ENCODE results near the gene XIST.
"Not testable (repeated sequence)": the region's sequence is repeated elsewhere in the genome, so short reads cannot be mapped to it uniquely, and the experiment has no call there.

Gene XIST

DNA sequence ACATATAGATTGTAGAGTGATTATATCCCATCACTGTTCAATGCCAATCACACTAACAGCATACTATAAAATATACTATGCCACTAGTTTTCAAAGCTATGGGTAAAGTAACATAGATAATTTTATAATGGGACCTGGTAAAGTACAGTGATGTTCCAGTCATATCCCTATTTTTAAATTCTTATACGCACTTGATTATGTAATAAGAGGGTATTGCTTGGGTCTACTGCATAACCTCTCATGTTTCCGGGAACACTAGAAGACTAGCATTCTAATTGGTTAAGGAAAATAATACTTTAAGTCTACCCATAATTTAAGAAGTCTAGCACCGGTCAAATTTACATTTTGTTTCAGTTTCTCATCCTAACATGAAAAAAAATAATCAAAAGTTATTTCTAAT lies 14.4 kb downstream of the XIST start:
- no peak for DNase-seq

DNA sequence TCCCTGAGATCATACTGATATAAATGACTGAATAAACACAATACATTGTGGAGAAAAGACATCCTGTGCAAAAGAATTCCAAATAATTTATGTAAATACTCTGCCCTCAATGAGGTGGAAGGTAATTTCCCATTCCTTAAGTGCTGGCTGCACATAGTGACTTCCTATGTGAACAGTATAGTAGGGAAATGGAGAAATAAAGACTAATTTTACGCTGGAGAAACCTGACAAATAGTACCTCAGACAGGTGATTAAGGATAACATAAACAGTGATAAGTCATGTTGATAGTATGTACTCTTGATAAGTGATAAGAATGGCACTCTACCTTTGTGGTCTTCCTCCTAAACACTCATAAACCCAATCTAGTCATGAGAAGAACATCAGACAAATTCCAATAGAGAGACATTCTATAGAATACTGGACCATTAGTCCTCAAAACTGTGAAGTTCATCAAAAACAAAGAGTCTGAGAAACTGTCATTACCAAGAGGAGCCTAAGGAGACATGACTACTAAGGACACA lies 15.5 kb downstream of the XIST start:
- DNase-seq = no peak

DNA sequence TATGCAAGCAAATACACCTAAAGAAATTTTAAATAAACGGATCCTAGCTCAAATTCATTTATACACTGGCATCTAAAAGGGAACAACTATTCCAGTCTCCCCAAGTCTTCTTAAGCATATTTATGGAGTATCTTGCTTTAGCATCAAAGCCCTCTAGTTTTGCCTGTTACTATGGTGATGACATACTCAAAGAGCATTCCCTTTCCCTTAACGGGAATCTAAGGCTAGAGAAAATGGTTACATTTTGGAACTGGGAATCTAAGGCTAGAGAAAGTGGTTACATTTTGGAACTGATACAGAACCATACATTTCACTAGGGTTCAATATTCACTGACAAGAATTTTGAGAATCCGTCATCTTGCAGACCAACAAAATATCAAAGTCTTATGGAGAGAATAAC lies 18.3 kb downstream of the XIST start:
- DNase-seq = no peak

DNA sequence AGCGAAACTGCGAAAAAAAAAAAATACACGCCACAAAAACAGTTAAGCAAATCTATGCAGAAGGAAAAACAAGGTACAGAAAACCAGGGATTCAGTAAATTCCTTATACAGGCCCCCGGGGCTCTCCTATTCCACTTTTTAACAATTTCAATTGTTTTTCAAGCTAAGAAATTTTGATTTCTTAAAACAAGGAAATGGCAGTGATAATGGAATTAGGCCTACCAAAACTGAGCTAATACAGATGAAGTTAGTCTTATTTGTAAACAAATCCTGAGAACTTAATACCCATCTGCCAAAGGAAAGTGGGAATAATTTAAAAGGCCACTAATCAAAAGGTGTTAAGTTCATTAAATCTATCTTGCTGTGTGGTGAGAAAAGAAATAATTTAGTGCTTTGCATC lies 20.2 kb downstream of the XIST start:
- DNase-seq = no peak

DNA sequence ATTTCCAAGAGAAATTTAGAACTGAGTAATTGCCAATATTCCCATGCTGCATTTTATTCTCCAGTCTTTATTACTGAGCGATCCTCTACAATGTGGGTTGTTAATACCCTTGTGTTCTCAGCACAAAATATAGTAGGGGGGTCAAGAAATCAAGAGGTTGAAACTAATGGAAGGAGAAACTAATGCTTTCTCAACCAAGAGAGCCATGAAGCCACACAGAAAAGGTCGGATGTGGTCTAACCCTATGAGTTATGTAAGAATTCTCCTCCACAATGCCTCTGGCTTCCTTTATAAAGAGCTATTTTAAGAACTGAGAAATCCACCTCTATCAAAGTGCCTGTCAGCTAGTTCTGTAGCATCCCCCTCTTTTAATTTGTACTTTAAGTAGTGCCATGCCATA lies 21.0 kb downstream of the XIST start:
- DNase-seq = no peak

DNA sequence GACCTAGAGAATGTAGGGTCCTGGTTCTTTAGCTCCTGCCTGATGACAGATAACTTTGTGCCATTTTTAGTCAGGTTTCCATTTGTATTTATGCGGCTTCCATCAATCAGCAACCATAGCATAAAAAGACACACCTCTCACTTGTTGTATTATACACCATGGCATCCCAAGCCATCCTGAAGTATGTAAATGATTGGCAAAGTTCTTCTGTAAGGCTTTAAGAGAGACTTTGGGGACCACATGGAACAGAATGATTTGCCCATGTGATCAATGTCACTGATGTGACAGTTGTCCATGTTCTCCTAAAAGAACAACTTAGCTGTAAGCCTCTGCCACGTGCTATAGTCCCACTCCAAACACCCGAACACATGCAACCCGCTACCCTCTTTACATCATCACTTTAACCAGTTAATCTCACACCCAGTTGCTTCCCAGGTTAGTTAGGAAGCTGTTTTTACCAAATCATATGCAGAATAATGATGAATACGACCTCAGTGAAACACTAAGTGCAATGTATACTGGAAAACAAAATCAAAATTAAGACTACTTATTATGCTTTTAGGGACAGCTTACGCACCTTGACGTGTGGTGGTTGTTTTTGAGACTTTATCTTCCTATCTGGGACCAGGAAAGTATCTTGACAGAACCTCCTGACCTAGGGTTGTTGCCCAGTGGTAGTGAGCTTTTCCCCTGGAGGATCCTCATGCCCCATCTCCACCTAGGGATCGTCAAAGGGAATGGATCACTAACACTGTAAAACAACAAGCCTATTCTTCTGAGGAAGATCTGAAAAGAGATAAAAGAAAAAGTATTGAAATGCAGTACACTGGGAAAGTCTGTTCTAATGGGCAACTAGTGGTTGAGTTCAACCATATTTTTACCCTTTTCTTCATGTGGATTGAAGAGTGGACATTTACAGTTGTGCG lies 21.8 kb downstream of the XIST start:
- no peak for DNase-seq

DNA sequence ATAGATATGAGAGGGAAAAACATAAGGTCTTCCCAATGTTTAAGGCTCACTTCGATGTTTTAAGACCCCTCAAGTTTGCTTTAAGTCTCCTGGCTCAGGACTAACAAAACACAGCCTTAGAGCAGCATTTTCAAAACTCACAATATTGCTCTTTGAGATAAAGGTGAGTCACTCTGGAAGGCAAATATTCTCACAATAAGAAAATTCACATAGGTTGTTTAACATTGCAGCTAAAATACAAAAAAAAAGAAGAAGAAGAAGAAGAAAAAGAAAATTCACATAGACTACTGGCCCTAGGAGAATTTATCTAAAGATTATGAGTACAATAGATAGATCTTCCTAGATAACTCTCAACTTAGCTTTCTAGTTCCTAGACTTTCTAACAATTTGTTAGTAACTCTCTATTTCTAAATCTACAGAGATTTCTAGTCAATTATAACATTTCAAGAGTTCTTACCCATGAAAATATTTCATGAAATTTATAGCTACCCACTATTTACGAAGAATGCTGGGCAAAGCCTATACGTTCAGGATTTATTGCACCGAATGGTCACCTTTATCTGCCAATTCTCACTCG lies 22.5 kb downstream of the XIST start:
- no peak for DNase-seq

DNA sequence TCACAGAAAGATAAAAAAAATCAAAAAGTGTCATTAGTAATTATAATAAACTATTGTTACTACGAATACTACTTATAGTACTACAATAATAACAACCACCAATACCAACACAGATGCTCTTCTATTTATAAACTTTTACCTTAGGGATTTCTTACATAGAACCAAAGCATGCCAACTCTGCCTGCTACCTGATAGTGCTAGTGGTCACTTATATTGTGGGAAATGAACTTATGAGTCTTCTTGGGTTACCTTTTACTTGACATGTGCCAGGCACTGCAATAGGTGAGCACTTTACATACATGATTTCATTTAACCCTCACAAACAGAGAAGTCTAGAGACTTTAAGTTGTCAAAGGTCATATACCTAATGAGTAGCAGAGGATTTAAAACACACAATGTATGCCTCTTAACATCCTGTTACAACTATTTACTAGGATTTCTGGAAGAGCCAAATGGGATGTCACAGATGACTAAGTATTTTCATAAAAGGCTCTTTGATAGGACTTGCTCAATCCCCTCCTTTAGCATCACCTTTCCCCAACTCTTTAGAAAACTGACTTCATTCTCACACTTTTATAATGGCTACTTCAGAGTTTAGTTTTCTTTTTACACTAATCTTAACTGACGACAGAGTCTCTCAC lies 24.3 kb downstream of the XIST start:
- no peak for DNase-seq

DNA sequence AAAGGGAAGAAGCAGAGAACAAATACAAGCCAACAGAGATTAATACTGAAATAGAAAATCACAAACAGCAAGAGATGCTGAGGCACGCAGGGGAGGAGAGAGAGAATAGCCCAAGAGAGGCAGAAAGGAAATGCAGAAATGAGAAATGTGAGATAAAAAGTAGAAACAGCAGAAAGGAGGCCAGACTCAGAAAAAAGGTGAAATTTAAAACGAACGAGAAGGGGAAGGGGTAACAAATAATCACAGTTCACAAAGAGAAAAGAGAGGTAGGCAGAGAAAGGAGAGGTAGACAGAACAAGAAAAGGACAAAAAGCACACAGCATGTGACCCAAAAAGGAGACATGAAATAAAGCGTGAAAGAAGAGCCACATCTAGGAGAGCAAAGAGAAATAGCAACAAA lies 25.1 kb downstream of the XIST start:
- no peak for DNase-seq

DNA sequence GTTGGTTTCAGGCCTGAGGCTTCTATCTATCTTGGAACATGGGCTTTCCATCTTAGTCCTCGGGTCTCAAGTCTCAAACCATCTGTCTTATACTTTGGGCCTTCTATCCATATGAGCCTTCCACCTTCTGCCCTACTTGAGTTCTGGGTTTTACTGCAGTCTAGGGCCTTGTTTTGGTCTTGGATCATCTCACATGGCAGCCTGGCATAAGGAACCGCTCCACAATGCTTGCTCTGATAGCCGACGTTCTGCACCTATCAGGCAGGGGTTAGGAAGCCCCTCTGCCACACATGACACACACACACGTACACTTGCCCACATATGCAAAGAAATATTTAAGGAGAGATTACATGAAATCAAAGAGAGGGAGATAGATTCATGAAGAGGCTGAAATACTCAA lies 25.5 kb downstream of the XIST start:
- no peak for DNase-seq

DNA sequence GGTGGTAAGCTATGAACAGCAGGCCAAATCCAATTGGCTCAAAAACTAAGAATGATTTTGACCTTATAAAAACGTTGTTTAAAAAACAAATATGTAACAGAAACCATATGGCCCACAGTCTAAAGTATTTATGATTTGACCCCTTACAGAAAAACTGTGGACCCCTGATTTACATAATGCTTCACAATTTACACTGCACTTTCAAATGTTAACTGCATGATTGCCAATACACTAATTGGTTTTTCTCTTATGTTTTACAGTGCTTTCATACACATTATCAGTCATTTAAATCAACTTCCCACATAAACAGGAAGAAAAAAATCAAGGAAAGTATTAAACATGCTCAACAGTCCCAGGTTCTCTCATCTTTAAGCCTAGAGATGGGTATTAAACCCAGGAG lies 26.9 kb downstream of the XIST start:
- DNase-seq = no peak

DNA sequence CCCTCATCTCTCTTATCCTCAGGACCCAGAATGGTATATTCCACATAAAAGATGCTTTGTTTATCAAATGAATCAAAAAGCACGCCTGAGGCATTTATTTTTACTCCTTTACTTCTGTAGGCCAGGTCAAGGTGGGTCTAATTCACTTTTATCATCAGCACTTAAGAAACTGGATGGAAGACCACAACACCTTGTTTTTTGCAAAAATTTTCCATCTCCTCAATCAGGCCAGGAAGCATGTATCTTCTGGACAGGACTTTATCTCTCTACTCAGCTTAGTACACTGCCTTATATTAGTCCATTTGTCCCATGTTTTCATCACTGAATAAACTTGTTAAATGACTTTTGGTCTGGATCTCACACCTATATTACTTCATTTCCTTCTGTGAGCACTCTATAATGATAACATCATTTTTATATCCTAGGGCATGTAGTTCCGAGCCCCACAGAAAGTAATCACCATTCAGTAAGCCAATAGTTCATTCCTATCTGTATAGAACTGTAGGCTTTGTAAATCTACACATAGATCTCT lies 29.0 kb downstream of the XIST start:
- no peak for DNase-seq

DNA sequence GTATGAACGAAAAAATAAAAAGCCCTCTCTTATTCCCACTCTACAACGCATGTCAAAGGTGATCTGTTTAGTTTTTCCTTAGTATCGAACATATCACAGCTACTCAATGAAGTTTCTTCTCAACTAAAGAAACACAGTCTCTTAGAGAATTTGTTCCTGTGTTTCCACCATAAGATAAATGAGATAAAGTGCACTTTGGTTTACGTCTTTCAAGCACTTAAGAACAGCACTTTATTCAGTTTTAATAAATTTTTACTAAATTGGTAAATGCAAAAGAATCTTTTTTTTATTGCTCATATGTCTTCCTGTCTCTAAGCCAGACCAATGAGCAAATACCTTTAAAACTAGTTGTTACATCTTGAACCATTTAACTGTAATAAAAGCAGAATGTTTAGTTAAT lies 29.7 kb downstream of the XIST start:
- DNase-seq = no peak

DNA sequence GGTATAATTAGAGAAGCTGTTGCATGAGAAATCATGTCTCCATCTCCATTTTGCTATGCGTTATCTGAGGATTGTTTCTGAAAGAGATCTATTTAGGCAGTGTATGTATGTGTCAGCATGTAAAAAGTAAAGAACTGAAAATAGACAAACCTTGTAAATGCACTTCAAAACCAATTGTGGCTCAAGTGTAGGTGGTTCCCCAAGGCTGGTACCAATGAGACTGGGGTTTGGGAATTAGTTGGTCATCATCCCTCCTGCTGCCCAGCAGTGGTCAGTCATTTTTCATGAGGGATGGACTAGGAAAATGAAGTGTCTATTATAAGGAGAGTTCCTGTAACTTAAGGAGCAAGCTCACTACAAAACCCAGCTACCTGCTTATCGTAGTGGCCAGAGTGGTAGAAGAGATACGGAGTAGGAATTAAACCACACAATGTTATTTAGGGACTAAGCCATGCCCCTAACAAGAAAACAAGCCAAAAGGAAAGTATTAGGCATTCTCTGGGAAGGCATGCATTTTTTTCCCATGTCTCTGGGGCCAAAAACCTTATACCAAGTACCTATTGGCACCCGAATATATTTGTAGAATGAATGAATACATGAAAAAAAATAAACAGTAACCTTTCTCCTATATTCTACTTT lies 30.5 kb downstream of the XIST start:
- DNase-seq = no peak

DNA sequence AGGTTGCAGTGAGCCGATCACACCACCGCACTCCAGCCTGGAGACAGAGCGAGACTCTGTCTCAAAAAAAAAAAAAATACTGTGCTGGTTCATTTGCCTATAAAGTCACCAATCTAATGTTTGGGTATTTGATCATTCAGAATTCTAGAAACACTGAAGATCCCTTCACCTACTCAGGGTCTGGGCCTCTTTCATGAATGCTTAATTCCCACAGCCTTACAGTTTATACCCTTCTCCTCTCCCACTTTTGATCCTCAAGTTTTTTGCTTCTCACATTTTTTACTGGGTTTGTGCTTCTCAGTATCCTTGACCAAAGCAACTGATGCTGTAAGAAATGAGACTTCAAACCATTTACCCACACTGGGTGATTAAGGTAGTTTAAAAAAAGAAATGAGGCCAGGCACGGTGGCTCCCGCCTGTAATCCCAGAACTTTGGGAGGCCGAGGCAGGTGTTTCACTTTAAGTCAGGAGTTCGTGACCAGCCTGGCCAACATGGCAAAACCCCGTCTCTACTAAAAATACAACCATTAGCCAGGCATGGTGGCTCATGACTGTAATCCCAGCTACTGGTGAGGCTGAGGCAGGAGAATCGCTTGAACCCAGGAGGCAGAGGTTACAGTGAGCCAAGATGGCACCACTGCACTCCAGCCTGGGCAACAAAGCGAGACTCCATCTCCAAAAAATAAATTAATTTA lies 32.5 kb downstream of the XIST start:
- DNase-seq = not testable (repeated sequence)

DNA sequence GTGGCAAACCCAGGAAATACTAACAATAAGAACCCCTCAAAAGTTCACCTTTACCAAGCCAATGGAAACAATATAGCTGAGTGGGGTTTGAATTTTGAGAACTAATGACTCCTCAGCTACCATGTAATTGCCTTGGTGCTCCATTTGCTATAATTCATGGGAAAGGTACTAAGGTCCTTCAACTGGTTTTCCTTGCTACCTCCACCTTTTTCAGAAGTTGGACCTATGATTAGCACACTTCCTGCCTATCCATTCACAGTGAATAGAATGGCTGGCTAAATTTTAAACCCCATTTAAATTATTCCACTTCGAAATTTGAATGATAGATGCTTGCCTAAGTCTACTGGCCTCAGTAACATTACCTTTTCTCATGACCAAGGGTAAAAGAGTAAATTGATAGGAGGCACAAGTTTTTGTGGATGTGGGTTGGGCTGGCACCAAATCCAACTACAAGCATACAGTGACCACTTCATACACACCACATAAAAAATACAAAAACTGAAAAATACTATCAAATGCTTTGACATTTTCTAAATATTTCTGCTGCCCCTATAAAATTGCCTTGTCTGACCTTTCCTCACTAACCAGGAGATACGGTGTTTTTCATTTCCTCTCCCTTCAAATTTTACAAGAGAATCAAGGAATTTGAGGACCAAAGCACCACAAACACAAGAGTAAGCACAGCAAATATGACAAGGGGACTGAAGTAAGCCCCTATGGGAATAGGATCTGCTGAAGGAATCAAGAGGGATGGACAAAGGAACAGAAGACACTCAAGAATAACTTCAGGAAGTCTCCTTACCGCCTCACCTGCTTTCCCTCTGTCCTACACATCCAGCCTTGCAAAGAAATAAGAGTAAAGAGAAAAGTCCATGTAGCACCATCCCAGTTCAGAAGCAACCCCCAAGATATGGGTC lies 34.1 kb downstream of the XIST start:
- DNase-seq = no peak

DNA sequence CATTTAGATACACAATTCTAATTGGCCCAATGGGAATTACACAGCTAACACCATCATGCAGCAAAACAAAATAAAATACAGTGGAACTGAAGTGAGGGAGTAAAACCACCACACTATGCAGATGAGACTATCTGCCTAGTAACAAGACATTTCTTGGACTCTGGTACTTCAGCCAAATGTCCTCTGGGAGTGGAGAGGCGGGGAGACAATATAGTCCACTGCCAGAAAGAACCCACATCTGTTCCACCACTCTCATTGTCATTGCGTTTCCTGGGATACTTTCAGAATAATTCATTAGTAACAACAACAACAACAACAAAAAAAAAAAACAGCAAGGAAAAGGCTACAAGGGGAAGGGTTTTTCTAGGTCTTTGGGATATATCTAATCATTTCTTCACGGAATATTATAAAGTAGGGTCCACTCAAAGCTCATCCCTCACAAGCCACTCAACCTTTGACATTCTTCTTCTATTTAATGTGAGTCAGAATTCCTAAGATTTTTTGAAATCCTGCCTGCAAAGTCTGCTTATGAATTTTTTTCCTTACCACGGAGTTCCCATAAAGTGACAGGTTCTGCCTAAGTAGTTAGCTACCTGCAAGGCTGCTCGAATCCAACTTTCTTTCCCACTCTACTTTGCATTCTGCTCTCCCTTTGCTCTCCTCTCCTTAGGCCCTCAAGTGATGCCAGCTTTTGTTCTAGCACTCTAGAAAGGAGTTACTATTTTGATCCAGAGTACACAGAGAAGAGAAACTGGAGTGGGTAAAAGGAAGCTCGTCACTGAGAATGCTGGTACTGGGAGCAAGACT lies 34.9 kb downstream of the XIST start:
- DNase-seq = no peak

DNA sequence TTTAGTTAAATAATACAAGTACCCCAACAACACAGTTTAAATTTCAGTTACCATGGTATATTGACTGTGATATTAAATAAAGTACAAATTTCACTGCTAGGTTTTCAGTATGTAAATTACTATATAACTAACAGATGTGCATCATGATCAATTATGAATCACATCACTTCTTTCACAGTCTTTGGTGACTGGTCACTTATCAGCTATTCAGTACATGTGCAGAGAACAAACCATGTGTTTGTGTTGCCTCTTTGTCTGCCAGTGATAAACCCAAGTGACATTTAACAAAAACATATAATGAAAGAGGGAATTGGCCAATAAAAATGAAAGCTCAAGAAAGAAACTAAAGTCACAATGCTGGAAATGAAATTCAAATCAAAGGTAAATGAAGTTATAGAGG lies 40.3 kb downstream of the XIST start:
- no peak for DNase-seq

DNA sequence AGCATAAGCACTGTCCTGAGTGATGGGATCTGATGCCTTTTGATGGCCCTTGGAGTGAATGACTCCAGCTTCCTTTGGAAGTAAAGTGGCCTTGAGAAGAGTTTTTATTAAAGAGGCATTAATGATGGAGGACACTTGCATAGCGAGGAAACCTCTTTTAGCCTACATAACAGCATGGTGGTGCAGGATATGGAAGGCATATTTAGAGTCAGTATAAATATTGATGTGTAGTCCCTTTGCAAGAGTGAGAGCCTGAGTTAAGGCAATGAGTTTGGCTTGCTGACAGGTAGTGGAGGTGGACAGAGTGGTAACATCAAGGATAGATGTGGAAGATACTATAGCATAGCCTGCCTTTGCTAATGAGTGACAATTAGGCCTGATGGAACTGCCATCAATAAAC lies 48.4 kb downstream of the XIST start:
- DNase-seq = not testable (repeated sequence)

DNA sequence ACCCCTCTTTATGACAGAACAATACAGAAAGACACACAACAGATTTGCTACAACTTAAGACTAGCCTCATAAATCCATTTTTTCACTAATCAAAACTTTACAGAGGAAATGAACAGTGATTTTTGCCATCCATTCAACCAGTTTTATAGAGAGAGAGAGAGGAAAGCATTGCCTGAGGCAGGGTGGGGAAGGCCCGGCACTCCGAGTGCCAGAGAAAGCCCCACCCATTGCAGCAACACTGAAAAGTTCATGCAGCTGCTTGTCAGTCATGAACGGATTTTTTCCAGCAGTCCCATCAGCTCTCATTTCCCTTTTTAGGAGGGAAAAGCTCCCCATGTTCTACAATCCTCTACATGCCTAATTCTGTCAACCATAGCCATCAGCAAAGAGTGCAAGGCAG lies 52.6 kb downstream of the XIST start:
- DNase-seq = no peak

DNA sequence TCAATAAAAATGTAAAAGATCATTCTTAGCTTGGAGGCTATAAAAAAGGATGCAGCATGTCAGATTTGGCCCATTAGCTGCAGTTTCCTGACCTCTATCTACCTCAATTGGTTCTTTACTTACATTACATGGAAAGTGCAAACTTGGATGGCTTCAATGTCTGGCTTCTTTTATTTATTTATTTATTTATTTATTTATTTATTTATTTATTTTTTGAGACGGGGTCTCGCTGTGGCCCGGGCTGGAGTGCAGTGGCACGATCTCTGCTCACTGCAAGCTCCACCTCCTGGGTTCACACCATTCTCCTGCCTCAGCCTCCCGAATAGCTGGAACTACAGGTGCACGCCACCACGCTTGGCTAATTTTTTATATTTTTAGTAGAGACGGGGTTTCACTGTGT lies 60.0 kb downstream of the XIST start:
- DNase-seq = not testable (repeated sequence)
